Measurements from ENCODE around the gene UBE2J2.

DNA sequence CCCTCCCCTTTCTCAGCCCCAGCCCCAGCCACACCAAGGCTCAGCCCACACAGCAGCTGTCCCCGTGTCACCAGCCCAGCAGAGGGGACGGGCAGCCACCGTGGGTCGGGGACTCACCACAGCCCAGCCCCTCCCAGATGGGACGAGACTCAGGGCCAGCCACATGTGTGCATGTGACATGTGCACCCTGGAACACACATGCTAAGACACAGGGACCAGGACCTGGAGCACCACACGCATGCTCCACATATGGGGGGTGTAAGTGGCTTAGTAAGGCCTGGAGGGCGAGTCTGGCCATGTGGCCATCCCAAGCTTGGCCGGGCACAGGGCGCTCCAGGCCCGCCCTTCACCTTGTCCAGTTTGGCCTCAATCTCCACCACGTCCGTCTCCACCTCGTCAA, 30.1 kb upstream of the UBE2J2 start:
- TF ChIP-seq EZH2 (IDR thresholded peaks at IDR 0.05; ENCODE audit: borderline replicate concordance, low read depth, low read length, severe bottlenecking) (no peak), CTCF (IDR thresholded peaks at IDR 0.05; ENCODE audit: extremely low read depth in 1 of 2, insufficient read depth in 1 of 2, low read depth in 1 of 2, low read length in 2 of 2) (no peak), POLR2A (IDR thresholded peaks at IDR 0.05; ENCODE audit: low read depth, low read length) (no peak), JUN (IDR thresholded peaks at IDR 0.05; ENCODE audit: borderline replicate concordance, insufficient read depth, insufficient read length, low read depth) (no peak), POLR2AphosphoS5 (IDR thresholded peaks at IDR 0.05; ENCODE audit: insufficient read depth, low read depth, low read length) (no peak)
